HuH-7.5 (cell line): ENCODE data around the gene TTLL10.

Experiments
- DNase-seq: peaks from one replicate; pipeline ENCODE4 v3.0.0; 2011; ENCODE audit warnings: low spot score

Gene TTLL10

GRCh38 chr1:1173793-1174415 lies at the start of gene TTLL10:
TTLL10 (plus strand) TSS chr1:1173880; CDS start chr1:1179216, 5,336 bp downstream.
- DNase-seq: no peak

- DNase-seq: no peak
Observed at GRCh38 chr1:1124508-1124785, 49.2 kb upstream of the TTLL10 start.

GRCh38 chr1:1124786-1125642 lies 48.7 kb upstream of the TTLL10 start:
- DNase-seq: peak; percentile 97

GRCh38 chr1:1125945-1126344 lies 47.7 kb upstream of the TTLL10 start:
- DNase-seq: no peak

- no peak for DNase-seq
Observed at GRCh38 chr1:1127551-1128451, 45.9 kb upstream of the TTLL10 start.

- DNase-seq: peak; percentile 63
Observed at GRCh38 chr1:1128454-1129139, 45.1 kb upstream of the TTLL10 start.

GRCh38 chr1:1129381-1129821 lies 44.3 kb upstream of the TTLL10 start:
- no peak for DNase-seq

- no peak for DNase-seq
Observed at GRCh38 chr1:1130206-1131120, 43.2 kb upstream of the TTLL10 start.

- no peak for DNase-seq
Observed at GRCh38 chr1:1132042-1132950, 41.4 kb upstream of the TTLL10 start.

GRCh38 chr1:1132956-1133750 lies 40.5 kb upstream of the TTLL10 start:
- no peak for DNase-seq

GRCh38 chr1:1134300-1134970 lies 39.2 kb upstream of the TTLL10 start:
- DNase-seq: no peak

GRCh38 chr1:1135339-1136136 lies 38.1 kb upstream of the TTLL10 start:
- no peak for DNase-seq

GRCh38 chr1:1136547-1137230 lies 37.0 kb upstream of the TTLL10 start:
- DNase-seq: no peak

- no peak for DNase-seq
Observed at GRCh38 chr1:1137256-1138045, 36.2 kb upstream of the TTLL10 start.

- DNase-seq: no peak
Observed at GRCh38 chr1:1140673-1141072, 33.0 kb upstream of the TTLL10 start.

GRCh38 chr1:1141244-1141910 lies 32.3 kb upstream of the TTLL10 start:
- no peak for DNase-seq
